GM18526 (cell line): ENCODE measurements around the gene SH3RF3.

Experiments
- POLR2A ChIP-seq: IDR thresholded peaks from 3 replicates; pipeline ENCODE4 v1.6.1; 2011; ENCODE audit not compliant: insufficient read length; ENCODE audit errors: extremely low read depth

The SH3RF3 gene

GRCh38 chr2:109254174-109254904, 125.3 kb downstream of the SH3RF3 start:
- TF ChIP-seq POLR2A, result no peak

GRCh38 chr2:109255654-109256053, 126.6 kb downstream of the SH3RF3 start:
- no peak for TF ChIP-seq POLR2A

- no peak for TF ChIP-seq POLR2A
These were observed 127.1 kb downstream of the SH3RF3 start for GRCh38 chr2:109256111-109256510.

GRCh38 chr2:109256921-109257320, 127.9 kb downstream of the SH3RF3 start:
- TF ChIP-seq POLR2A, result no peak

- TF ChIP-seq POLR2A, result no peak
These were observed 128.6 kb downstream of the SH3RF3 start for GRCh38 chr2:109257653-109258052.

GRCh38 chr2:109258376-109258775, 129.4 kb downstream of the SH3RF3 start:
- no peak for TF ChIP-seq POLR2A

GRCh38 chr2:109258905-109259540, 130.0 kb downstream of the SH3RF3 start:
- TF ChIP-seq POLR2A, result no peak

GRCh38 chr2:109259671-109260070, 130.7 kb downstream of the SH3RF3 start:
- TF ChIP-seq POLR2A, result no peak

- TF ChIP-seq POLR2A, result no peak
These were observed 131.3 kb downstream of the SH3RF3 start for GRCh38 chr2:109260116-109260855.

- no peak for TF ChIP-seq POLR2A
These were observed 132.1 kb downstream of the SH3RF3 start for GRCh38 chr2:109260886-109261700.

GRCh38 chr2:109261906-109262631, 133.1 kb downstream of the SH3RF3 start:
- no peak for TF ChIP-seq POLR2A

- no peak for TF ChIP-seq POLR2A
These were observed 135.8 kb downstream of the SH3RF3 start for GRCh38 chr2:109264595-109265328.

GRCh38 chr2:109265369-109265768, 136.4 kb downstream of the SH3RF3 start:
- TF ChIP-seq POLR2A, result no peak

- TF ChIP-seq POLR2A, result no peak
These were observed 136.9 kb downstream of the SH3RF3 start for GRCh38 chr2:109265953-109266352.
